Measurements from ENCODE around the gene SYT4.

- no peak for TF ChIP-seq CTCF (optimal IDR thresholded peaks at IDR 0.05 in 1 of 3, IDR thresholded peaks at IDR 0.05 in 1 of 3, conservative IDR thresholded peaks at IDR 0.05 in 1 of 3; ENCODE audit: extremely low read depth in 1 of 3, insufficient read depth in 2 of 3, low read length in 3 of 3)
- TF ChIP-seq EZH2 (IDR thresholded peaks at IDR 0.05; ENCODE audit: low read length): no peak
Observed at GRCh38 chr18:43275546-43275945, 1.7 kb downstream of the SYT4 start.

All from keratinocyte (primary cell).